Measurements from ENCODE around the gene FBXO39.

DNA sequence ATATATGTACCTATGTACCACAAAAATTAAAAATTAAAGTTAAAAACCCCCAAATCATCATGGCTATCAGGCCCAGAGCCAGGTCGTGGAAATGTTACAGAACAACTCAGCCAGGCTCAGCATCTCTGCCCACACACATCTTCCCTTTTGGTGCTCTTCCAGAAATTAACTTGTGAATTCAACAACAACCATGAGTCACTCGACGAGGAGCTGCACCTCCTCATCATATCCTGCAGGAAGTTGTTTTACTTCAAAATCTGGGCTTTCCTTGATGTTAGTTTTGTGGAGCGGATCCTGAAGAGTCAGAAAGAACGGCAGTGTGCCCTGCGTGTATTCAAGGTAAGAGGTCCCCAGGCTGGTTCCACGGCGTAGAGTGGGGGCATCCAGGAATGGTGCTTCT lies 10.6 kb downstream of the FBXO39 start:
- TF ChIP-seq, protein P1, sequence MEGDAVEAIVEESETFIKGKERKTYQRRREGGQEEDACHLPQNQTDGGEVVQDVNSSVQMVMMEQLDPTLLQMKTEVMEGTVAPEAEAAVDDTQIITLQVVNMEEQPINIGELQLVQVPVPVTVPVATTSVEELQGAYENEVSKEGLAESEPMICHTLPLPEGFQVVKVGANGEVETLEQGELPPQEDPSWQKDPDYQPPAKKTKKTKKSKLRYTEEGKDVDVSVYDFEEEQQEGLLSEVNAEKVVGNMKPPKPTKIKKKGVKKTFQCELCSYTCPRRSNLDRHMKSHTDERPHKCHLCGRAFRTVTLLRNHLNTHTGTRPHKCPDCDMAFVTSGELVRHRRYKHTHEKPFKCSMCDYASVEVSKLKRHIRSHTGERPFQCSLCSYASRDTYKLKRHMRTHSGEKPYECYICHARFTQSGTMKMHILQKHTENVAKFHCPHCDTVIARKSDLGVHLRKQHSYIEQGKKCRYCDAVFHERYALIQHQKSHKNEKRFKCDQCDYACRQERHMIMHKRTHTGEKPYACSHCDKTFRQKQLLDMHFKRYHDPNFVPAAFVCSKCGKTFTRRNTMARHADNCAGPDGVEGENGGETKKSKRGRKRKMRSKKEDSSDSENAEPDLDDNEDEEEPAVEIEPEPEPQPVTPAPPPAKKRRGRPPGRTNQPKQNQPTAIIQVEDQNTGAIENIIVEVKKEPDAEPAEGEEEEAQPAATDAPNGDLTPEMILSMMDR (conservative IDR thresholded peaks at IDR 0.05; ENCODE audit: low read length) = no peak
- no peak for TF ChIP-seq EZH2phosphoT487 (IDR thresholded peaks at IDR 0.05; ENCODE audit: borderline replicate concordance, low read depth, low read length)
